Measurements from ENCODE around the gene P3H2.

P3H2 gene

GRCh38 chr3:189911001-189911400 is 209.7 kb downstream of the P3H2 start:
- no peak overlapping the region for H3K9ac ChIP-seq
- no peak overlapping the region for H3K27ac ChIP-seq
- no peaks in the 10 kb centered on the region for H3K27me3 ChIP-seq (ENCODE audit: insufficient read depth, low read depth)
- no peaks in the 10 kb centered on the region for H3K4me1 ChIP-seq (ENCODE audit: low read depth, poor library complexity, severe bottlenecking)
- TF ChIP-seq CTCF (conservative IDR thresholded peaks at IDR 0.05; ENCODE audit: low read depth, low read length), result no peak
- no peaks in the 10 kb centered on the region for H3K79me2 ChIP-seq (ENCODE audit: insufficient read depth, low read depth)
- no peaks in the 10 kb centered on the region for H4K20me1 ChIP-seq (ENCODE audit: insufficient read depth)
- H2AFZ ChIP-seq (ENCODE audit: low read depth), result no peak overlapping the region
- no peak overlapping the region for H3K4me2 ChIP-seq
- no peaks in the 10 kb centered on the region for H3K36me3 ChIP-seq (ENCODE audit: insufficient read depth)
- no peak overlapping the region for H3K4me3 ChIP-seq (IDR thresholded peaks at IDR 0.05; ENCODE audit: insufficient read depth, low read depth, low read length)

GRCh38 chr3:189909573-189909972 is 211.1 kb downstream of the P3H2 start:
- no peaks in the 10 kb centered on the region for H3K27me3 ChIP-seq (ENCODE audit: insufficient read depth, low read depth)
- no peak overlapping the region for H3K4me3 ChIP-seq (IDR thresholded peaks at IDR 0.05; ENCODE audit: insufficient read depth, low read depth, low read length)
- H2AFZ ChIP-seq (ENCODE audit: low read depth), result no peak overlapping the region
- H3K4me2 ChIP-seq, result no peak overlapping the region
- H4K20me1 ChIP-seq (ENCODE audit: insufficient read depth), result no peaks in the 10 kb centered on the region
- H3K27ac ChIP-seq, result no peak overlapping the region
- no peaks in the 10 kb centered on the region for H3K79me2 ChIP-seq (ENCODE audit: insufficient read depth, low read depth)
- no peaks in the 10 kb centered on the region for H3K36me3 ChIP-seq (ENCODE audit: insufficient read depth)
- no peak for TF ChIP-seq CTCF (conservative IDR thresholded peaks at IDR 0.05; ENCODE audit: low read depth, low read length)
- no peak overlapping the region for H3K9ac ChIP-seq
- no peaks in the 10 kb centered on the region for H3K4me1 ChIP-seq (ENCODE audit: low read depth, poor library complexity, severe bottlenecking)

GRCh38 chr3:189909139-189909538 is 211.6 kb downstream of the P3H2 start:
- no peak for TF ChIP-seq CTCF (conservative IDR thresholded peaks at IDR 0.05; ENCODE audit: low read depth, low read length)
- Histone ChIP-seq H3K4me3 (IDR thresholded peaks at IDR 0.05; ENCODE audit: insufficient read depth, low read depth, low read length) (no peak overlapping the region), H2AFZ (ENCODE audit: low read depth) (no peak overlapping the region), H3K27me3 (ENCODE audit: insufficient read depth, low read depth) (no peaks in the 10 kb centered on the region), H3K4me1 (ENCODE audit: low read depth, poor library complexity, severe bottlenecking) (no peaks in the 10 kb centered on the region), H4K20me1 (ENCODE audit: insufficient read depth) (no peaks in the 10 kb centered on the region), H3K4me2 (no peak overlapping the region), H3K36me3 (ENCODE audit: insufficient read depth) (no peaks in the 10 kb centered on the region), H3K79me2 (ENCODE audit: insufficient read depth, low read depth) (no peaks in the 10 kb centered on the region), H3K9ac (no peak overlapping the region), H3K27ac (no peak overlapping the region)

GRCh38 chr3:189908646-189909045 is 212.1 kb downstream of the P3H2 start:
- H3K27me3 ChIP-seq (ENCODE audit: insufficient read depth, low read depth), result no peaks in the 10 kb centered on the region
- H4K20me1 ChIP-seq (ENCODE audit: insufficient read depth), result no peaks in the 10 kb centered on the region
- H3K9ac ChIP-seq, result no peak overlapping the region
- no peak overlapping the region for H3K4me3 ChIP-seq (IDR thresholded peaks at IDR 0.05; ENCODE audit: insufficient read depth, low read depth, low read length)
- no peaks in the 10 kb centered on the region for H3K4me1 ChIP-seq (ENCODE audit: low read depth, poor library complexity, severe bottlenecking)
- no peaks in the 10 kb centered on the region for H3K79me2 ChIP-seq (ENCODE audit: insufficient read depth, low read depth)
- H3K4me2 ChIP-seq, result no peak overlapping the region
- no peak for TF ChIP-seq CTCF (conservative IDR thresholded peaks at IDR 0.05; ENCODE audit: low read depth, low read length)
- H2AFZ ChIP-seq (ENCODE audit: low read depth), result no peak overlapping the region
- H3K27ac ChIP-seq, result no peak overlapping the region
- no peaks in the 10 kb centered on the region for H3K36me3 ChIP-seq (ENCODE audit: insufficient read depth)

- no peaks in the 10 kb centered on the region for H4K20me1 ChIP-seq (ENCODE audit: insufficient read depth)
- H3K36me3 ChIP-seq (ENCODE audit: insufficient read depth), result no peaks in the 10 kb centered on the region
- H3K27me3 ChIP-seq (ENCODE audit: insufficient read depth, low read depth), result no peaks in the 10 kb centered on the region
- H3K4me1 ChIP-seq (ENCODE audit: low read depth, poor library complexity, severe bottlenecking), result no peaks in the 10 kb centered on the region
- no peak overlapping the region for H3K9ac ChIP-seq
- H3K4me3 ChIP-seq (IDR thresholded peaks at IDR 0.05; ENCODE audit: insufficient read depth, low read depth, low read length), result no peak overlapping the region
- no peaks in the 10 kb centered on the region for H3K79me2 ChIP-seq (ENCODE audit: insufficient read depth, low read depth)
- TF ChIP-seq CTCF (conservative IDR thresholded peaks at IDR 0.05; ENCODE audit: low read depth, low read length), result no peak
- no peak overlapping the region for H2AFZ ChIP-seq (ENCODE audit: low read depth)
- no peak overlapping the region for H3K4me2 ChIP-seq
- no peak overlapping the region for H3K27ac ChIP-seq
Measured at GRCh38 chr3:189907803-189908202, 212.9 kb downstream of the P3H2 start.

All from KMS-11 (cell line).